Testis (tissue), 3 donors: ENCODE data around the gene GFRA3. TPM values are rescaled to one million over a fixed set of nuclear protein-coding genes. Genes with fewer than 3 reads are reported as not detected.

Experiments
- DNase-seq: peaks from one replicate; pipeline ENCODE4 v3.0.0-alpha.2; 2019
- H3K27ac ChIP-seq, 2 donors: fragments of 200-600 bp; sonication (generic); one replicate each; pipeline ENCODE4 v1.5.1; 2019
- H3K27me3 ChIP-seq: fragments of 200-600 bp; sonication (generic); one replicate; pipeline ENCODE4 v1.5.1; 2019
- H3K36me3 ChIP-seq: fragments of 200-600 bp; sonication (generic); one replicate; pipeline ENCODE4 v1.5.1; 2017; ENCODE audit warnings: low read depth; ENCODE audit errors: missing control alignments
- H3K4me1 ChIP-seq: fragments of 200-600 bp; sonication (generic); one replicate; pipeline ENCODE4 v1.5.1; 2019
- H3K4me3 ChIP-seq, 2 donors: fragments of 200-600 bp; sonication (generic); one replicate each; pipeline ENCODE4 v1.5.1; 2017 to 2019
- H3K9me3 ChIP-seq: fragments of 200-600 bp; sonication (generic); one replicate; pipeline ENCODE4 v1.5.1; 2017
- CTCF ChIP-seq, 3 experiments: fragments of 450-650 bp in 2 of 3; fragments of 200-600 bp in 1 of 3; sonication (generic) in 1 of 3; IDR thresholded peaks; one replicate each; pipeline ENCODE4 v1.5.1; 2016 to 2019; ENCODE audit warnings: antibody characterized with exemption in 3 of 3, mild to moderate bottlenecking in 2 of 3, moderate library complexity in 1 of 3
- POLR2A ChIP-seq: fragments of 450-650 bp; IDR thresholded peaks from one replicate; pipeline ENCODE4 v1.6.1; 2017; ENCODE audit warnings: antibody characterized with exemption, mild to moderate bottlenecking, moderate library complexity
- WGBS, 2 donors: methylation state at CpG; one replicate each; pipeline ENCODE4 v1.1.5; 2018; 5-methylcytosine and 5-hydroxymethylcytosine counted together
- intact Hi-C: fragments of 100-400 bp; cut with DNase I; formaldehyde crosslinking; loops from one replicate; pipeline ENCODE4 v1.15.1; 2023; ENCODE audit warnings: low total_unique reads
- polyA plus RNA-seq: library from polyadenylated mRNA; stranded (reverse); fragments of 350-450 nt; fragmentation: Illumina TruSeq; extraction: RNeasy Lipid Tissue Mini Kit (QIAGEN cat#74804); gene quantifications from one replicate; pipeline ENCODE4 v1.2.3, GENCODE V29; 2014; ENCODE audit warnings: low read depth, low replicate concordance; ENCODE audit not compliant: insufficient read depth
- total RNA-seq, 2 donors: library from RNA; depleted of rRNA; stranded (reverse); fragments of >200 nt; gene quantifications; one replicate each; pipeline ENCODE4 v1.2.3, GENCODE V29; 2016

Gene GFRA3
- total and polyA plus RNA-seq, 3 donors from 2014 or later, result 5.8 to 6.3 (median 6.3) TPM

DNA sequence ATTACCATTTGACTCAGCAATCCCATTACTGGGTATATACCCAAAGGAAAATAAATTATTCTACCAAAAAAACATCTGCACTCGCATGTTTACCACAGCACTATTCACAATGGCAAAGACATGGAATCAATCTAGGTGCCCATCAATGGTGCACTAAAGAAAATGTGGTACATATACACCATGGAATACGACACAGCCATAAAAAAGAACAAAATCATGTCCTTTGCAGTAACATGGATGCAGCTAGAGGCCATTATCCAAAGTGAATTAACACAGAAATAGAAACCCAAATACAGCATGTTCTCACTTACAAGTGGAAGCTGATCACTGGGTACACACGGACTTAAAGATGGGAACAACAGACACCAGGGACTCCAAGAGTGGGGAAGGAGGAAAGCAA is 63.4 kb downstream of the GFRA3 start:
- intact Hi-C loops, result no loop called here
- H3K4me3 ChIP-seq, result no peak overlapping the region
- no peaks in the 10 kb centered on the region for H3K36me3 ChIP-seq
- no peak overlapping the region for H3K27ac ChIP-seq
- no peak for DNase-seq
- peaks cover 12% of the 10 kb centered on the region for H3K4me1 ChIP-seq
- WGBS, 2 donors, result 84 to 88% methylated on average over 3 of the region's 3 CpGs
- no peaks in the 10 kb centered on the region for H3K27me3 ChIP-seq
- no peak for TF ChIP-seq CTCF (IDR thresholded peaks at IDR 0.05)
- no peak for TF ChIP-seq POLR2A
- no peaks in the 10 kb centered on the region for H3K9me3 ChIP-seq

Other genes with a start within 250 kb of the GFRA3 start
- gene FAM13B, start 241.5 kb downstream of the GFRA3 start, total RNA-seq, result 100 to 1,000 TPM; 125 to 134 TPM
- 56.5 TPM for gene FAM13B, start 241.5 kb downstream of the GFRA3 start, polyA plus RNA-seq
- 1 to 10 TPM in 1 of 2 donors, under 1 TPM in 1; 0.71 to 1.3 TPM for gene WNT8A, start 190.6 kb downstream of the GFRA3 start, total RNA-seq
- 1.4 TPM for gene WNT8A, start 190.6 kb downstream of the GFRA3 start, polyA plus RNA-seq
- gene NME5, start 135.2 kb downstream of the GFRA3 start, total RNA-seq, result 10 to 100 TPM; 22.4 to 35.1 TPM
- gene NME5, start 135.2 kb downstream of the GFRA3 start, polyA plus RNA-seq, result 129 TPM
- 100 to 1,000 TPM; 165 to 198 TPM for gene BRD8, start 96.0 kb downstream of the GFRA3 start, total RNA-seq
- gene BRD8, start 96.0 kb downstream of the GFRA3 start, polyA plus RNA-seq, result 303 TPM
- gene KIF20A, start 95.5 kb downstream of the GFRA3 start, total RNA-seq, result 10 to 100 TPM; 10.4 to 13.8 TPM
- 32.1 TPM for gene KIF20A, start 95.5 kb downstream of the GFRA3 start, polyA plus RNA-seq
- 10 to 100 TPM; 30.5 to 31.3 TPM for gene CDC23, start 61.3 kb downstream of the GFRA3 start, total RNA-seq
- 29.5 TPM for gene CDC23, start 61.3 kb downstream of the GFRA3 start, polyA plus RNA-seq
- gene CDC25C, start 57.2 kb upstream of the GFRA3 start, total RNA-seq, result 10 to 100 TPM; 11.8 to 23.7 TPM
- 39.9 TPM for gene CDC25C, start 57.2 kb upstream of the GFRA3 start, polyA plus RNA-seq
- 100 to 1,000 TPM; 107 to 152 TPM for gene FAM53C, start 63.6 kb upstream of the GFRA3 start, total RNA-seq
- 125 TPM for gene FAM53C, start 63.6 kb upstream of the GFRA3 start, polyA plus RNA-seq
- 10 to 100 TPM; 81.1 to 85.3 TPM for gene KDM3B, start 78.1 kb upstream of the GFRA3 start, total RNA-seq
- 61.8 TPM for gene KDM3B, start 78.1 kb upstream of the GFRA3 start, polyA plus RNA-seq
- 10 to 100 TPM; 15.7 to 18.3 TPM for gene REEP2, start 164.4 kb upstream of the GFRA3 start, total RNA-seq
- gene REEP2, start 164.4 kb upstream of the GFRA3 start, polyA plus RNA-seq, result 13.5 TPM
- gene EGR1, start 190.9 kb upstream of the GFRA3 start, total RNA-seq, result 10 to 100 TPM in 1 of 2 donors, 1 to 10 TPM in 1; 8.7 to 11.9 TPM
- gene EGR1, start 190.9 kb upstream of the GFRA3 start, polyA plus RNA-seq, result 63.6 TPM